Measurements from ENCODE around the gene HUS1.
"Not testable (repeated sequence)": the region's sequence is repeated elsewhere in the genome, so short reads cannot be mapped to it uniquely, and the experiment has no call there.

DNA sequence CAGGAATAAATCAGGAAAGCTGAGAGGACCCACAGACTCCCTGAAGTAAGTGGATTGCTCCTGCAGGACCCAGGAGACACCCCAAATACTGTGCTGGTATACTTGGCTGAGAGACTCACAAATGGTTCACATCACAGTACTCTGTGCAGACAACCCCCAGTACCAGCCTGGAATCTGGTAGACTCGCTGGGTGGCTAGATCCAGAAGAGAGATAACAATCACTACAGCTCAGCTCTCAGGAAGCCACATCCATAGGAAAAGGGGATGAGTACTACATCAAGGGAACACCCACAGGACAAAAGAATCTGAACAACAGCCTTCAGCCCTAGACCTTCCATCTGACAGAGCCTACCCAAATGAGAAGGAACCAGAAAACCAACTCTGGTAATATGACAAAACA lies 62.9 kb downstream of the HUS1 start:
- not testable (repeated sequence) for TF ChIP-seq CTCF (IDR thresholded peaks at IDR 0.05; ENCODE audit: poor library complexity); EZH2 (IDR thresholded peaks at IDR 0.05; ENCODE audit: borderline replicate concordance); EZH2phosphoT487 (IDR thresholded peaks at IDR 0.05; ENCODE audit: low read depth, severe bottlenecking, unreplicated experiment)

All from hepatocyte (in vitro differentiated cells).